Kidney (tissue), 14 donors: ENCODE data around the gene KHNYN. TPM values are rescaled to one million over a fixed set of nuclear protein-coding genes. Genes with fewer than 3 reads are reported as not detected.

Source experiments
- DNase-seq, 5 donors: peaks; one replicate each; pipeline ENCODE4 v3.0.0-alpha.2; 2013 to 2020
- FAIRE-seq: peaks from 2 replicates; lab custom pipeline; 2012; peaks lifted over from hg19 to GRCh38; lab: Jason Lieb, UNC
- H3K27ac ChIP-seq, 2 donors: one replicate each; pipeline ENCODE4 v1.7.0; 2013; ENCODE audit warnings: low read depth in 2 of 2, low read length in 2 of 2, inconsistent platforms in 1 of 2
- H3K27me3 ChIP-seq: one replicate; pipeline ENCODE4 v1.7.1; 2013; ENCODE audit warnings: low read length, inconsistent platforms; ENCODE audit not compliant: control insufficient read depth, insufficient read depth
- H3K36me3 ChIP-seq, 3 donors: one replicate each; pipeline versions ENCODE4 v1.7.0 to v1.7.1; 2013; ENCODE audit warnings: low read length in 3 of 3, control low read depth in 1 of 3, inconsistent platforms in 1 of 3; ENCODE audit not compliant: insufficient read depth in 3 of 3, control insufficient read depth in 2 of 3
- H3K4me1 ChIP-seq, 3 donors: one replicate each; pipeline versions ENCODE4 v1.7.0 to v1.7.1; 2013; ENCODE audit warnings: low read length in 3 of 3, inconsistent platforms in 1 of 3, low read depth in 1 of 3; ENCODE audit not compliant: control insufficient read depth in 2 of 3, insufficient read depth in 2 of 3
- H3K4me3 ChIP-seq, 3 donors: one replicate each; pipeline versions ENCODE4 v1.7.0 to v1.8.1; 2013; ENCODE audit warnings: low read length in 3 of 3, control low read depth in 1 of 3, inconsistent platforms in 1 of 3
- H3K9ac ChIP-seq, 3 donors: one replicate each; pipeline versions ENCODE4 v1.7.0 to v1.7.1; 2013; ENCODE audit warnings: low read length in 3 of 3, control low read depth in 1 of 3, inconsistent platforms in 1 of 3
- H3K9me3 ChIP-seq, 3 donors: one replicate each; pipeline versions ENCODE4 v1.7.0 to v1.7.1; 2013; ENCODE audit warnings: low read length in 3 of 3, control low read depth in 1 of 3, inconsistent platforms in 1 of 3; ENCODE audit not compliant: control insufficient read depth in 2 of 3, insufficient read depth in 1 of 3
- CTCF ChIP-seq: IDR thresholded peaks from 3 replicates; pipeline ENCODE4 v1.5.1; 2012; ENCODE audit warnings: mild to moderate bottlenecking, moderate library complexity, borderline replicate concordance; ENCODE audit not compliant: insufficient read depth; ENCODE audit errors: extremely low read depth
- intact Hi-C: fragments of 100-400 bp; cut with DNase I; formaldehyde crosslinking; loops from one replicate; pipeline ENCODE4 v1.11.1; 2022
- polyA plus RNA-seq: library from polyadenylated mRNA; stranded (reverse); fragments of 350-450 nt; fragmentation: Illumina TruSeq; extraction: RNeasy Lipid Tissue Mini Kit (QIAGEN cat#74804); gene quantifications from one replicate; pipeline ENCODE4 v1.2.3, GENCODE V29; 2014; ENCODE audit warnings: low read depth, low replicate concordance; ENCODE audit not compliant: insufficient read depth
- total RNA-seq: library from RNA; stranded (reverse); fragmentation: NEBNext Ultra II Directional; extraction: Animal tissue kit (Norgen Biotek cat#: 25700); gene quantifications from one replicate; pipeline ENCODE4 v1.2.1, GENCODE V29; 2021
- donor health status: control.
- donor health status: control.
- donor health status: control.
- donor health status: control.
- donor health status: control.
- donor health status: DM: yes; HTN: yes; CAD: no.
- donor health status: Normal renal cell carcinoma (clear cell type).

Gene KHNYN
- total and polyA plus RNA-seq, 2 donors from 2014 or later, result 9.7 to 53.9 TPM

DNA sequence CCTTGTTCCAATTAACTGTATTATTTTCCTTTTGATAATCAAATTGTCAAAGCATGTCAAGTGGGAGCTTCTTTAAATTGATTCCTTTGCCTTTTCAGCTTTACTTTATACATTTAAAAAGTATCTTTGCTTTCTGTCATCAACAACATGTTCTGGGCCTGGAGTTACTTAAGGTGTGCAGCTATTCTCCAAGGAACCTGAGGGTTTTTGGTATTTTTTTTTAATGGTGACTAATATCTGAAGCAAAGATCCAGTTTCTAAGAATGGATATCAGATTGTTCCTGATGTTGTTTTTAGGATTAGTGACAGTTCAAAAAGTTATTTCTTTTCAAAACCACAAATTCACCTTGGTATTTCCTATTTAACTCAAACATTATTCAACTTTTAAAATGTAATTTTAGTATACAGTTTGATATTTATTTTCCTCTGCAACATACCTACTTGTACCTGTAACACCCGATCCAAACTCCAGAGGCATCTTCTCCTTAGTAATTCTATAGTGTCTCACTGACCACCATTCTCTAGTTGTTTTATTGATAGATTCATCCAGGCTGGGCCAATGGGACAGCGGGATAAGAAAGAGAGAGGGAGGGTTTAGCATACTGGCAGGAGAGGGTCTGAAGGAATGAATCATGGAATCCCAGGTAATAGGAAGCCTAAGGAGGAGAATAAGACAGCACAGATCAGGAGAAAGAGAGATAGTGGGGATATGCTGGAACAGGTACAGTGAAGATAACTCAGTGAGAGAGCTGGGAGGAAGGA is 3.4 kb upstream of the KHNYN start:
- peaks cover 0 to 20% (median 12%) of the 10 kb centered on the region in 3 donors for H3K4me1 ChIP-seq
- intact Hi-C loops, result loop anchor here (10.0 kb wide), 1 partner anchor 52 kb away; no protein-coding TSS in a partner anchor
- H3K9me3 ChIP-seq, result no peaks in the 10 kb centered on the region
- FAIRE-seq (no peak), DNase-seq (no peak)
- no peak overlapping the region for H3K9ac ChIP-seq
- no peak overlapping the region for H3K27ac ChIP-seq
- H3K27me3 ChIP-seq, result no peaks in the 10 kb centered on the region
- H3K4me3 ChIP-seq, result no peak overlapping the region
- H3K36me3 ChIP-seq, result no peaks in the 10 kb centered on the region
- TF ChIP-seq CTCF, result no peak

DNA sequence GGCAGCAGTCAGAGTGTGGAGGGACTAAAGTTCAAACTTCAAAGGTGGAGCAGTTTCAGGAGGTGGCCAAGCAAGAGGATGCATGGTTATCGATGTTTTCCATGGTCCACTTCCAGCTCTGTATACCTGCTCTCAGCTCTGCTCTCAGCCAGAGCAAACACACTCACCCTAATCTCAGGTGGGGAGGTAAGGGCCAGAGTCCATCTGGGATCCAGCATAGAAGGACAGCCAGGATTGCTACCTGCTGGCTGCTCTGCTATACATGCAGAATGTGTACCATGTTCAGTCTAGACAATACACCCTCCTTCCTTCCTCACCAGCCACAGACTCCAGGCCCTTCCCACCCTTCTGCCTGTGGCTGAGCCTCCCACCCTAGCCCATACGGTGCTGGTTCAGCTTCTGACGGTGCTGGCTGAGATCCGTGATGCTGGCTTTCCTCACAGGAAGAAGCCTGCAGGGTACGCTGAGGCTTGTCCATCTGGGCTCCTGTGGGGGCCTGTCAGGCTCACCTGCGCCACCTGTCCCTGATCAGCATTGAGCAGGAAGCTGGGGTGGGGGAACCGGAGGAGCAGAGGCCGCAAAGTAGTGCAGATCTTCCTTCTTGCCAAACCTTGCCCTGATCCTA is 2.7 kb upstream of the KHNYN start:
- Histone ChIP-seq H3K36me3 (no peaks in the 10 kb centered on the region), H3K9ac (no peak overlapping the region), H3K4me3 (no peak overlapping the region), H3K27me3 (no peaks in the 10 kb centered on the region), H3K27ac (no peak overlapping the region), H3K4me1 (peaks cover 0 to 27% (median 15%) of the 10 kb centered on the region in 3 donors), H3K9me3 (no peaks in the 10 kb centered on the region)
- FAIRE-seq, result no peak
- no peak for TF ChIP-seq CTCF
- no peak for DNase-seq
- intact Hi-C loops, result loop anchor here (10.0 kb wide), 1 partner anchor 52 kb away; no protein-coding TSS in a partner anchor

DNA sequence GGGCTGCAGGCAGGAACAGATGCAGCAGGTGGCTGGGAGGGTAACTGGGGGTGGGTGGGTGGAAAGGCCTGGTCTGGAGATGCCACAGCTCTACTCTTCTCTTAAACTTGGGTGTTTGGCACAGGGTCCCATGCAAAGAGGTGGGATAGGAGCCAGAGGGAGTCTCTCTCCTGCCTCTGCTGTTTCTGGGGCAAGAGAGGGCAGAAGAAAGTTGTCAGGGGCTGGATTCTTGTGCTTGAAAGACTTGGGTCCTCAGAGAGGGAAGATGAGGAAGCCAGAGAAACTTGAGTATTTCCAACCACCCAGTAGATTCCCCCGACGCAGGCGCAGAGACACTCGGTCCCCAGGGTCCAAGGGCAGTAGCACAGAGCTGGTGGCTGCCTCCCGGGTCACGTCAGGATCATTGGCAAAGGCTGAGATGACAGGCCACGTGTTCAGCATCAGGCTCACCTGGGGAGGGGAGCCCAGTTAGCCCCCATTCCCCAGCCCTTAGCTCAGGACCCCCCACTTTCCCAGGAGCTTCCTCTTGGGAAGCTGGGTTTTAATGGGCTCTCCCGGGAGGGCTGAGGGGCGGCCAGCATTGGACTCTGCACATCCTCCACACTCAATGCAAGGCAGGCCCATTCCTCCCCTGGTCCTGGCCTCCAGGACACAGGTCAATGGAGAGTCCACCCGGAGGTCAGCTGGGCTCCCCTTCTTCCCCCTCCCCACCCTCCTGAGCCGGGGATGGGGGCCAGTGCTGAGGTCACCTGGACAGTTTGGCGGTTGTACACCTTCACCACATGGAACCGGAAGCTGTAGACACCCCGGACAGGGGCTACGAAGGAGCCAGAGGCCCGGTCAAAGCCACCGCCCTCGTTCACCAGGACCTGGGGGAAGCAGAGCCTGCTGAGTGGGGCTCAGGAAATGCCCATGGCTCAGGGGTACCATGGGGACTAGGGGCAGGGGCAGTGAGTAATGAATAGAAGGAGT is 1.9 kb upstream of the KHNYN start:
- no peak overlapping the region for H3K27ac ChIP-seq
- no peaks in the 10 kb centered on the region for H3K27me3 ChIP-seq
- no peak for FAIRE-seq
- H3K9ac ChIP-seq, result no peak overlapping the region
- no peak for DNase-seq
- peaks cover 1 to 5% (median 5%) of the 10 kb centered on the region in 3 donors for H3K36me3 ChIP-seq
- H3K4me1 ChIP-seq, result peaks cover 0 to 30% (median 15%) of the 10 kb centered on the region in 3 donors
- H3K4me3 ChIP-seq, result no peak overlapping the region
- TF ChIP-seq CTCF, result no peak
- intact Hi-C loops, result loop anchor here (10.0 kb wide), 1 partner anchor 53 kb away; no protein-coding TSS in a partner anchor
- H3K9me3 ChIP-seq, result no peaks in the 10 kb centered on the region
